HepG2 (cell line): ENCODE data around the gene ECM1. TPM values are rescaled to one million over a fixed set of nuclear protein-coding genes. Genes with fewer than 3 reads are reported as not detected.

Source experiments
- DMAP1 ChIP-seq: IDR thresholded peaks from 2 replicates; pipeline ENCODE4 v1.6.1; 2016
- DNMT3B ChIP-seq: conservative IDR thresholded peaks from 2 replicates; pipeline ENCODE4 v1.6.1; 2016; ENCODE audit warnings: missing biosample characterization, control low read depth
- FOXO1 ChIP-seq: sonication (generic); formaldehyde crosslinking; IDR thresholded peaks from 2 replicates; pipeline ENCODE4 v1.4.0; 2020; ENCODE audit warnings: missing genetic modification reagents
- KDM1A ChIP-seq: IDR thresholded peaks from 2 replicates; pipeline ENCODE4 v1.6.1; 2016; ENCODE audit warnings: missing compliant biosample characterization
- KDM2A ChIP-seq: sonication (generic); formaldehyde crosslinking; IDR thresholded peaks from 2 replicates; pipeline ENCODE4 v1.4.0; 2020; ENCODE audit warnings: low read depth, missing genetic modification reagents, borderline replicate concordance
- NAIF1 ChIP-seq: sonication (generic); formaldehyde crosslinking; IDR thresholded peaks from 2 replicates; pipeline ENCODE4 v1.5.0; 2020; ENCODE audit warnings: mild to moderate bottlenecking, missing genetic modification reagents, borderline replicate concordance
- ONECUT2 ChIP-seq: sonication (generic); formaldehyde crosslinking; IDR thresholded peaks from 2 replicates; pipeline ENCODE4 v1.4.0; 2020; ENCODE audit warnings: missing genetic modification reagents
- RAD21 ChIP-seq: fragments of 450-650 bp; formaldehyde crosslinking; IDR thresholded peaks from 2 replicates; pipeline ENCODE4 v1.5.0; 2020; ENCODE audit warnings: mild to moderate bottlenecking
- RERE ChIP-seq: IDR thresholded peaks from 2 replicates; pipeline ENCODE4 v1.6.1; 2016; ENCODE audit warnings: low read depth, missing genetic modification reagents, missing compliant biosample characterization
- SIN3A ChIP-seq: IDR thresholded peaks from 2 replicates; pipeline ENCODE4 v1.6.1; 2011; ENCODE audit warnings: low read depth, mild to moderate bottlenecking, control low read depth, low read length, borderline replicate concordance
- SKI ChIP-seq: fragments of 450-650 bp; IDR thresholded peaks from one replicate; pipeline ENCODE4 v1.6.1; 2018; ENCODE audit warnings: mild to moderate bottlenecking; ENCODE audit not compliant: partially characterized antibody
- TAF1 ChIP-seq: sonication (generic); formaldehyde crosslinking; IDR thresholded peaks from 2 replicates; pipeline ENCODE4 v1.4.0; 2020; ENCODE audit warnings: missing genetic modification reagents
- TCF7L2 ChIP-seq: IDR thresholded peaks from 2 replicates; pipeline ENCODE4 v1.6.1; 2011; ENCODE audit warnings: mild to moderate bottlenecking, low read depth, low read length, moderate library complexity
- ZNF207 ChIP-seq: fragments of 450-650 bp; IDR thresholded peaks from 2 replicates; pipeline ENCODE4 v1.6.1; 2016; ENCODE audit warnings: antibody characterized with exemption, borderline replicate concordance
- ZNF232 ChIP-seq: sonication (generic); formaldehyde crosslinking; IDR thresholded peaks from 2 replicates; pipeline ENCODE4 v1.4.0; 2020; ENCODE audit warnings: missing genetic modification reagents, borderline replicate concordance
- ZNF530 ChIP-seq: sonication (generic); formaldehyde crosslinking; IDR thresholded peaks from 2 replicates; pipeline ENCODE4 v1.5.0; 2020; ENCODE audit warnings: low read depth, mild to moderate bottlenecking, missing genetic modification reagents
- ZNF674 ChIP-seq: sonication (generic); formaldehyde crosslinking; IDR thresholded peaks from 2 replicates; pipeline ENCODE4 v1.5.0; 2020; ENCODE audit warnings: low read depth, mild to moderate bottlenecking, missing genetic modification reagents
- polyA plus RNA-seq, 8 experiments: library from polyadenylated mRNA; depleted of rRNA in 3 of 8; stranded (reverse) in 7 of 8; unstranded in 1 of 8; fragments of >200 nt; fragmentation: Illumina TruSeq in 4 of 8; extraction: Trizol in 4 of 8; gene quantifications; 2 replicates each; pipeline versions ENCODE4 v1.2.1 to v1.2.3, GENCODE V29; 2011 to 2016; ENCODE audit warnings: low read depth in 4 of 8, missing spikeins in 1 of 8, mixed read lengths in 1 of 8; ENCODE audit not compliant: insufficient read depth in 1 of 8
- total RNA-seq, 5 experiments: library from RNA; depleted of rRNA; stranded (reverse); fragments of >200 nt; fragmentation: Illumina TruSeq; extraction: Trizol; gene quantifications; 2 replicates each; pipeline ENCODE4 v1.2.3, GENCODE V29; 2016; ENCODE audit warnings: low read depth in 1 of 5
- TF ChIP-seq, protein P1 (sequence below): sonication (generic); formaldehyde crosslinking; IDR thresholded peaks from 2 replicates; pipeline ENCODE4 v1.8.1; 2022; ENCODE audit warnings: low read depth, mild to moderate bottlenecking, missing genetic modification reagents
- TF ChIP-seq, protein P2 (sequence below): sonication (generic); formaldehyde crosslinking; IDR thresholded peaks from 2 replicates; pipeline ENCODE4 v1.4.0; 2020; ENCODE audit warnings: missing genetic modification reagents, mild to moderate bottlenecking, borderline replicate concordance

Gene ECM1
- total and polyA plus RNA-seq, 2 of the 13 experiments (the other 11 are each of a cell fraction or from before 2014, with no cell fraction given), result 0.42 to 1.0 TPM

DNA sequence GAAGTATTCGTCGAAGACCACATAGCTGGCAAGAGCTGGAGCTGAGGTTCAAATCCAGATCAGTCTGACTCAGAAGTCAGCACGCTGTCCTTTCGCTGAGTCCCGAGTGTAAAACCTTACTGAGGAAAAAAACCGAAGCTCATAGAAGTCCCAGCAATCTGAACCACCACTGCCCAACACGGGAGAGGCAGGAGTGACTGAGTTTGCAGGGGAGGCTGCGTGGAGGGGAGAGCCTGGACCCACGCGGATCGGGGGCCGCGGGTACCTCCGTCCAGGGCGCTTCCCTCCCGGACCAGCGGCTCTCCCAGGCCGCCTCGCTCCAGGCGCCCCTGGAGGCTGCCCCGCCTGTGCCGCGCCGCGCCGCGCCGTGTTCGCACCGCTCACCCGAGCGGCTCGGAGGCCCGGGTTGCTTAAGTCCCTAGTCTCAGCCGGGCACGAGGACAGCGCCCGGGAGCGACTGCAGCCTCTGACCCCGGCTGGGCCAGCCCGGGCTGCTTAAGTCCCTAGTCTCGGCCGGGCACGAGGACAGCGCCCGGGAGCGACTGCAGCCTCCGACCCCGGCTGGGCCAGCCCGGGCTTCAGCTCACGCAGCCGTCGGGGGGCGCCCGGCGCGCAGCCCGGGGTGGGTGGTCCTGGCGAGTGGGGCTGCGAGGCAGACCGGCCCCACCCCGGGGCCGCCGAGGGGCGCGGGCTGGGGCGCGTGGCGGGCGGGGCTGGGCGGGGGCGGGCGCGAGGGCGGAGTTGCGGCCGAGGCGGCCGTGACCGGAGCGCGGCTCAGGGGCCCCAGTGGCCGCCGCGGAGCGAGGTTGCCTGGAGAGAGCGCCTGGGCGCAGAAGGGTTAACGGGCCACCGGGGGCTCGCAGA is 41.0 kb downstream of the ECM1 start, which contains the start of gene ADAMTSL4 (continued):
- TF ChIP-seq, protein P1, sequence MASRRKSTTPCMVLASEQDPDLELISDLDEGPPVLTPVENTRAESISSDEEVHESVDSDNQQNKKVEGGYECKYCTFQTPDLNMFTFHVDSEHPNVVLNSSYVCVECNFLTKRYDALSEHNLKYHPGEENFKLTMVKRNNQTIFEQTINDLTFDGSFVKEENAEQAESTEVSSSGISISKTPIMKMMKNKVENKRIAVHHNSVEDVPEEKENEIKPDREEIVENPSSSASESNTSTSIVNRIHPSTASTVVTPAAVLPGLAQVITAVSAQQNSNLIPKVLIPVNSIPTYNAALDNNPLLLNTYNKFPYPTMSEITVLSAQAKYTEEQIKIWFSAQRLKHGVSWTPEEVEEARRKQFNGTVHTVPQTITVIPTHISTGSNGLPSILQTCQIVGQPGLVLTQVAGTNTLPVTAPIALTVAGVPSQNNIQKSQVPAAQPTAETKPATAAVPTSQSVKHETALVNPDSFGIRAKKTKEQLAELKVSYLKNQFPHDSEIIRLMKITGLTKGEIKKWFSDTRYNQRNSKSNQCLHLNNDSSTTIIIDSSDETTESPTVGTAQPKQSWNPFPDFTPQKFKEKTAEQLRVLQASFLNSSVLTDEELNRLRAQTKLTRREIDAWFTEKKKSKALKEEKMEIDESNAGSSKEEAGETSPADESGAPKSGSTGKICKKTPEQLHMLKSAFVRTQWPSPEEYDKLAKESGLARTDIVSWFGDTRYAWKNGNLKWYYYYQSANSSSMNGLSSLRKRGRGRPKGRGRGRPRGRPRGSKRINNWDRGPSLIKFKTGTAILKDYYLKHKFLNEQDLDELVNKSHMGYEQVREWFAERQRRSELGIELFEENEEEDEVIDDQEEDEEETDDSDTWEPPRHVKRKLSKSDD, result no peak
- TF ChIP-seq RERE (CRISPR knock-in tag) (no peak), RAD21 (CRISPR knock-in tag) (0 out of 2 replicates have a peak, but pooled peaks have one; percentile 37), KDM1A (0 out of 2 replicates have a peak, but pooled peaks have one; percentile 16), ZNF530 (no peak), ZNF674 (CRISPR knock-in tag) (no peak), SKI (peak; percentile 33), TAF1 (CRISPR knock-in tag) (peak; percentile 52), ONECUT2 (CRISPR knock-in tag) (no peak), DNMT3B (CRISPR knock-in tag) (0 out of 2 replicates have a peak, but pooled peaks have one; percentile 47), NAIF1 (CRISPR knock-in tag) (no peak), ZNF232 (CRISPR knock-in tag) (peak; percentile 29; the same call in 1 of the 2 replicates), DMAP1 (CRISPR knock-in tag) (peak; percentile 55), ZNF207 (no peak), SIN3A (0 out of 2 replicates have a peak, but pooled peaks have one; percentile 7), KDM2A (CRISPR knock-in tag) (peak; percentile 53), FOXO1 (CRISPR knock-in tag) (0 out of 2 replicates have a peak, but pooled peaks have one; percentile 10), TCF7L2 (no peak)
- TF ChIP-seq, protein P2, sequence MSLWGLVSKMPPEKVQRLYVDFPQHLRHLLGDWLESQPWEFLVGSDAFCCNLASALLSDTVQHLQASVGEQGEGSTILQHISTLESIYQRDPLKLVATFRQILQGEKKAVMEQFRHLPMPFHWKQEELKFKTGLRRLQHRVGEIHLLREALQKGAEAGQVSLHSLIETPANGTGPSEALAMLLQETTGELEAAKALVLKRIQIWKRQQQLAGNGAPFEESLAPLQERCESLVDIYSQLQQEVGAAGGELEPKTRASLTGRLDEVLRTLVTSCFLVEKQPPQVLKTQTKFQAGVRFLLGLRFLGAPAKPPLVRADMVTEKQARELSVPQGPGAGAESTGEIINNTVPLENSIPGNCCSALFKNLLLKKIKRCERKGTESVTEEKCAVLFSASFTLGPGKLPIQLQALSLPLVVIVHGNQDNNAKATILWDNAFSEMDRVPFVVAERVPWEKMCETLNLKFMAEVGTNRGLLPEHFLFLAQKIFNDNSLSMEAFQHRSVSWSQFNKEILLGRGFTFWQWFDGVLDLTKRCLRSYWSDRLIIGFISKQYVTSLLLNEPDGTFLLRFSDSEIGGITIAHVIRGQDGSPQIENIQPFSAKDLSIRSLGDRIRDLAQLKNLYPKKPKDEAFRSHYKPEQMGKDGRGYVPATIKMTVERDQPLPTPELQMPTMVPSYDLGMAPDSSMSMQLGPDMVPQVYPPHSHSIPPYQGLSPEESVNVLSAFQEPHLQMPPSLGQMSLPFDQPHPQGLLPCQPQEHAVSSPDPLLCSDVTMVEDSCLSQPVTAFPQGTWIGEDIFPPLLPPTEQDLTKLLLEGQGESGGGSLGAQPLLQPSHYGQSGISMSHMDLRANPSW (CRISPR knock-in tag), result no peak
